SK-N-DZ (cell line): ENCODE measurements around the gene GPR15.
"Not testable (repeated sequence)": the region's sequence is repeated elsewhere in the genome, so short reads cannot be mapped to it uniquely, and the experiment has no call there.

Experiments used
- DNase-seq: peaks from one replicate; pipeline ENCODE4 v3.0.0-alpha.2; 2015; ENCODE audit warnings: low spot score

The GPR15 gene

GRCh38 chr3:98557324-98558010, 25.7 kb downstream of the GPR15 start:
- no peak for DNase-seq

GRCh38 chr3:98558100-98558827, 26.5 kb downstream of the GPR15 start:
- DNase-seq = no peak

DNA sequence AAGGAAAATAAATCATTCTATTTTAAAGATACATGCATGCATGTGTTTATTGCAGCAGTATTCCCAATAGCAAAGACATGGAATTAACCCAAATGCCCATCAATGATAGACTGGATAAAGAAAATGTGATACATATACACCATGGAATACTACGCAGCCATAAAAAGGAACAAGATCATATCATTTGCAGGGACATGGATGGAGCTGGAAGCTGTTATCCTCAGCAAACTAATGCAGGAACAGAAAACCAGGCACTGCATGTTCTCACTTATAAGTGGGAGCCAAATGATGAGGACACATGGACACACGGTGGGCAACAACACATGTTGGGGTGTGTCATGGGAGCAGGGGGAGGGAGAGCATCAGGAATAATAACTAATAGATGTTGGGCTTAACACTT, 28.0 kb downstream of the GPR15 start:
- not testable (repeated sequence) for DNase-seq

DNA sequence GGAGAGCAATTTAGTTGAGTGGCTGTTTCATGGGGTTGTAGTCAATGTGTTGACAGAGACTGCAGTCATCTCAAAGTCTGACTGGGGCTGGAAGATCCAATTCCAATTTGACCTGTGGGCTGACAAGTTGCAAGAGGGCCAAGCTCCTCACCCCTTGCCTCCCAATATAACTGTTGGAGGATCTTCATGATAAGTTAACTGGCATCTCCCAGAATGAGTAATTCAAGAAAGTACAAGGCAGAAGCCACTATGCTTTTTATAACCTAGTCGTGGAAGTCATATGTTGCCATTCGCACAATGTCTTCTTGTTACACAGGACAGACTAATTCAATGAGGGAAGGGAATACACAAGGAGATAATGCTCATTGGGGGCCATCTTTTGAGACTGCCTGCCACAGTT, 29.1 kb downstream of the GPR15 start:
- DNase-seq = no peak

GRCh38 chr3:98561727-98562521, 30.1 kb downstream of the GPR15 start:
- no peak for DNase-seq

DNA sequence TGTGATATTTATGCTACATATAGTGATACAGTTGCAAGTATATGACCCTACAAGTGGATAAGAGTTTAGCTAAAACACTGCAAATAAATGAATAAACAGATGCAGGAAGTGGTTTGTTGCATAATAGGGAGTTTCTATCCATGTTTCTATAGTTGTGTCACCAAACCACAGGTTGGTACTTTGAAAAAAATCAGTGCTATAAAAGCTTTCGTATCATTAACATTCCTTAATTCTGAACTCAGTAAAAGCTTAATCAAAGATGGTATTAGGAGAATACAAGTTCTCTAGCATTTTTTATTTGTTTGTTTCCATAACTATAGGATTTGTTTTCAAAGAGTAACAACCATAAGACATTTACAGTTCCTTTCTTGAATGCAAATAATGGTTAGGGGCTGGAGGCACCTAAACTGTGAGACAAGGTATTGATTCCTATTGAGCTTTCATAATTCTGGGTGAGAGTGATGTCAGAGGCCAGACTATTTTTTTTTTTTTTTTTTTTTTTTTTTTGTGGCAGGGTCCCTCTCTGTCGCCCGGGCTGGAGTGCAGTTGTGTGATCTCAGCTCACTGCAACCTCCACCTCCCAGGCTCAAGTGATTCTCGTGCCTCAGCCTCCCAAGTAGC, 32.0 kb downstream of the GPR15 start:
- DNase-seq = no peak

DNA sequence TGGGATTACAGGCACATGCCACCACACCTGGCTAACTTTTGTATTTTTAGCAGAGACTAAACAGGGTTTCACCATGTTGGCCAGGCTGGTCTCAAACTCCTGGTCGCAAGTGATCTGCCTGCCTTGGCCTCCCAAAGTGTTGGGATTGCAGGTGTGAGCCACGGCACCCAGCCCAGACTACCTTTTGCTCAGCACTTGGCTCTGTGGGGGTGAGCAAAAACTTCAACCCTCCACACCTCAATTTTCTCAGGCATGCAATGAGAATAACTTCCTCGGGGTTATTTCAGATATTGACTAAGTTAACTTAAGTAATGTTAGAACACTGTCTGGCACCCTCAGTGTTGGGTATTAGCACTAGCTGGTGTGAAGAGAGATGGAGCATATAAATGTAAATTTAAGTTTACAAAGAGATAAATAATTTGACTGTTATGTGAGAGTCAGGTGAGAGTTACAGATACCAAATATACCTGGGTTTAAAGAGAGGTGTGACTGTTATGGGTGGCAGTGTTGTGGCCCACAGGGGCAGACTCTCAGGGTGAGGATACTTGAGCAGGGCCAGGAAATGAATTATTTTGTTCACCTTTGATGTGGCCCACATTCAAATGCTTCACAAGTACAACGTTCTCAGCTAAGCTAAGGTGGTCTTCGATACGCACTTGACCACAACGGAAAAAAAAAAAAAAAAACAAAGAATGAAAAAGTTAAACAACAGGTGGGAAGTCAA, 32.7 kb downstream of the GPR15 start:
- DNase-seq = no peak

GRCh38 chr3:98565237-98565643, 33.5 kb downstream of the GPR15 start:
- no peak for DNase-seq

DNA sequence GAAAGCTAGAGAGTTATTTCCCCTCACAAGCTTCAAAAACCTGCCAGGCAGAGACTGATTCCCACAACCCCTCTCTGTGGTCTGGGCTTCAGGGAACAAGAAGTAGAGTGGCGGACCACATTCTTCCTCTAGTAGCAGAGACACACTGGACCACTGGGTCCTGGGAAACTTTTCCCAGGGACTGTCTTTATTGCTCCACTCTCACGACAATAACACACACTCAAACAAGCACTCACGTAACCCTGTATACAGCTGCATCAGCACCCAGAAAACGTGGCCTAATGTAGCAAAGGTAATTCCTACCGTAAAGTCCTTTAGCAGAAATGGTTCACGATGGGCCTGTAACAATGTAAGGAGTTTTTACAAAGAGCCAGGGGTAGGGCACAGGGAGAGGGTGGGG, 34.1 kb downstream of the GPR15 start:
- no peak for DNase-seq

- no peak for DNase-seq
These were observed 36.0 kb downstream of the GPR15 start for GRCh38 chr3:98567666-98568270.

DNA sequence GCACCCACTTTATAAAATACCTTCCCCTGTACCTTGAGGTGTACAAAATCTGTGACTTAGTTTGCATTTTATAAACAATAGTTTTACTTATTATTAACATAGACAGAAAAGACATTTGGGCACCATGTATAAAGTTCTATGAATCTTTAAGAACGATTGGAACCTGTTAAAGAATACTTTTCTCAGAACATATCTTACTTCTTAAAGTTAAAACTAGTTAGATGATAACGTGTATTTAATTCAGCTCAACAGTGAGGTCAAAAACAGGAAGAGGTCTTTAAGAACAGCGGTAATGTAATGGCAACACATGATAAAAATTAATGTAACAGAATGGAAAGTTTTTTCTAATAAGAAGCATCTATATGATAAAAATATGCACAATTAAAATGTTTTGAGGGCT, 36.6 kb downstream of the GPR15 start:
- DNase-seq = no peak

- DNase-seq = peak; percentile 21
These were observed 41.5 kb downstream of the GPR15 start for GRCh38 chr3:98573181-98573728.

DNA sequence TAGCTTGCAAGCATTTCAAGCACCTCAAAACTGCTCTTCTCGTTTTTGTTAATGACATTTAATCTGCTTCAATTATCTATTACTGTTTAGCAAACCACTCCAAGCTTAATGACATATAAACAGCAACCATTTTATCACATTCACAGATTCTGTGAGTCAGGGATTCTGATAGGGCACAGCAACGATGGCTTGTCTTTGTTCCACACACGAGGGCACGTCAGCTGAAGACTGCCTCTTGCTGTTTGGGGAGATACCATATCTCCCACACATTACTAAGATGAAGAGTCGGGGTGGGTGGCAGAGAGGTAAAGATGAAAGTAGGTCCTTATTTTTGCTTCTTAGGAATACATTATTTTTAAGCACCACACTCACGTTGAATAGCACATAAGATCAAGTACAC, 42.4 kb downstream of the GPR15 start:
- DNase-seq = no peak

- no peak for DNase-seq
These were observed 45.6 kb downstream of the GPR15 start for GRCh38 chr3:98577178-98577895.

GRCh38 chr3:98580401-98581386, 48.9 kb downstream of the GPR15 start:
- no peak for DNase-seq

- DNase-seq = no peak
These were observed 49.7 kb downstream of the GPR15 start for GRCh38 chr3:98581474-98581873.

GRCh38 chr3:98582042-98582441, 50.3 kb downstream of the GPR15 start:
- DNase-seq = no peak

DNA sequence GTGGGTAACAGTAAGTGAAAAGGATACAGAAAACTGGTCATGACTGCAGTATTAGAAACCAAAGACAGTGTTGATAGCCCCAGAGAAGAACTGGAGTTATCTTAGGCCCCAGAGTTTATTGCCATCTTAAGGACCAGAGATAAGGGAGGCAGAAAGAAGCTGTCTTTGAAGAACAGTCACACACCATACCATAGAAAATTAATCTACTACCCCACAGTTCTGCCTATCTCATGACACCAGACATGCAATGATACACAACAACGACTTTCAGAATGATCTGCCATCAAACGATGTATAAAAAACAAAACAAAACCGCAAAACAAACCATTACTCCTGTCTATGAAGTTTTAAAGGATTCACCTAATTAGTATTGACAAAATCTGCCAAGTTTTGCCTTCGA, 52.0 kb downstream of the GPR15 start:
- no peak for DNase-seq
